HEK293T (cell line): ENCODE results near the gene TRIP11.

Experiments
- ARNT ChIP-seq: fragments of 450-650 bp; IDR thresholded peaks from 2 replicates; pipeline ENCODE4 v1.6.1; 2017; ENCODE audit warnings: mild to moderate bottlenecking
- BHLHE40 ChIP-seq: fragments of 450-650 bp; IDR thresholded peaks from 2 replicates; pipeline ENCODE4 v1.6.1; 2016; ENCODE audit warnings: mild to moderate bottlenecking, moderate library complexity, borderline replicate concordance
- CTBP1 ChIP-seq: fragments of 450-650 bp; IDR thresholded peaks from 2 replicates; pipeline ENCODE4 v1.6.1; 2016; ENCODE audit warnings: borderline replicate concordance
- ELF4 ChIP-seq: fragments of 450-650 bp; IDR thresholded peaks from 2 replicates; pipeline ENCODE4 v1.6.1; 2017; ENCODE audit warnings: antibody characterized with exemption
- FOXA1 ChIP-seq: fragments of 450-650 bp; IDR thresholded peaks from 2 replicates; pipeline ENCODE4 v1.6.1; 2016; ENCODE audit warnings: mild to moderate bottlenecking
- FOXM1 ChIP-seq: fragments of 450-650 bp; IDR thresholded peaks from 2 replicates; pipeline ENCODE4 v1.6.1; 2017; ENCODE audit warnings: mild to moderate bottlenecking, borderline replicate concordance
- HDGF ChIP-seq: fragments of 450-650 bp; IDR thresholded peaks from 2 replicates; pipeline ENCODE4 v1.6.1; 2017; ENCODE audit warnings: antibody characterized with exemption, borderline replicate concordance
- NFRKB ChIP-seq: fragments of 450-650 bp; IDR thresholded peaks from 2 replicates; pipeline ENCODE4 v1.6.1; 2016; ENCODE audit warnings: mild to moderate bottlenecking, moderate library complexity
- SP1 ChIP-seq: fragments of 450-650 bp; IDR thresholded peaks from 2 replicates; pipeline ENCODE4 v1.6.1; 2017
- SUZ12 ChIP-seq: fragments of 450-650 bp; IDR thresholded peaks from 2 replicates; pipeline ENCODE4 v1.6.1; 2016; ENCODE audit warnings: mild to moderate bottlenecking
- TARDBP ChIP-seq: fragments of 450-650 bp; IDR thresholded peaks from 2 replicates; pipeline ENCODE4 v1.6.1; 2016
- ZNF384 ChIP-seq: fragments of 450-650 bp; IDR thresholded peaks from 2 replicates; pipeline ENCODE4 v1.6.1; 2016
- TF ChIP-seq, protein P1 (sequence below): fragments of 450-650 bp; IDR thresholded peaks from 2 replicates; pipeline ENCODE4 v1.6.1; 2016

DNA sequence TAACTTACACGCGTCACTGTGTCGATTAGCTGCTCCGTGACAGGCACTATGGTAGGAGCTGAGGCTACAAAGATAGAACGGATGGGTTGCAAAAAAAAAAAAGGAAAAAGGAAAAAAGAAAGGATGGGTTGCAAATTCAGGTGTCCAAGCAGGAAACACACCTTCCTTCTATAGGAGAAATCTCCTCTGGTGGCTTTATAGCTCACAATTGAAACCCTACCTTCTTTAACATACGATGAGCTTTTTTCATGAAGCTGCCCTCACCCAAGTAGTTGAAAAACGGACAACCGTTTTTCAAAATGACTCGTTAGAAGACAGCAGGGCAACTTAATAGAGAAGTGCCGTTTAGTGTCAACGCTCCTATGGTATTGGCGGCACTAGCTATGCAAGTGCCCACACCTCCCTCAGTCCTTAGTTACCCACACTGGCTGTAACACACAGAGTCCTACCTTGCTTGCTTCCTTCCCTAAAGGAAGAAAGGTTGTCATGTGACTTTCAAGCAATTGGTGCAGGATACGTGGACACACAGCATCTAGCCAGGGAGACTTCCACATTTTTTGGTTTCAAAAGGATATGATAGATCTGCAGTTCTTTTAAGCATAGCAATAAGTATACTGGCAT, 682 bp upstream of the TRIP11 start:
- TF ChIP-seq FOXM1 (no peak), FOXA1 (no peak), SP1 (no peak), TARDBP (no peak), HDGF (no peak), ARNT (no peak), ZNF384 (no peak), BHLHE40 (no peak), SUZ12 (no peak), NFRKB (no peak), ELF4 (no peak), CTBP1 (no peak)
- TF ChIP-seq, protein P1, sequence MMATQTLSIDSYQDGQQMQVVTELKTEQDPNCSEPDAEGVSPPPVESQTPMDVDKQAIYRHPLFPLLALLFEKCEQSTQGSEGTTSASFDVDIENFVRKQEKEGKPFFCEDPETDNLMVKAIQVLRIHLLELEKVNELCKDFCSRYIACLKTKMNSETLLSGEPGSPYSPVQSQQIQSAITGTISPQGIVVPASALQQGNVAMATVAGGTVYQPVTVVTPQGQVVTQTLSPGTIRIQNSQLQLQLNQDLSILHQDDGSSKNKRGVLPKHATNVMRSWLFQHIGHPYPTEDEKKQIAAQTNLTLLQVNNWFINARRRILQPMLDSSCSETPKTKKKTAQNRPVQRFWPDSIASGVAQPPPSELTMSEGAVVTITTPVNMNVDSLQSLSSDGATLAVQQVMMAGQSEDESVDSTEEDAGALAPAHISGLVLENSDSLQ, result no peak
